Measurements from ENCODE around the gene FAM149A. TPM values are rescaled to one million over a fixed set of nuclear protein-coding genes. Genes with fewer than 3 reads are reported as not detected.

FAM149A gene
- total RNA-seq, 3 donors from 2014 or later: 7.9 to 22.9 (median 8.0) TPM

- intact Hi-C loops (cut with DNase I; ENCODE audit: low total_unique reads): no loop called here
- Histone ChIP-seq H3K4me1 (no peaks in the 10 kb centered on the region), H3K27me3 (no peaks in the 10 kb centered on the region), H3K9me3 (no peaks in the 10 kb centered on the region), H3K36me3 (no peaks in the 10 kb centered on the region), H3K4me3 (no peak overlapping the region), H3K27ac (no peak overlapping the region)
- TF ChIP-seq POLR2A (IDR thresholded peaks at IDR 0.05) (no peak), CTCF (IDR thresholded peaks at IDR 0.05) (no peak), POLR2AphosphoS5 (IDR thresholded peaks at IDR 0.05) (no peak)
- DNase-seq (ENCODE audit: low spot score in 2 of 2): no peak
Observed at GRCh38 chr4:186092296-186092695, 12.2 kb upstream of the FAM149A start.

GRCh38 chr4:186095406-186095805 is 9.1 kb upstream of the FAM149A start:
- intact Hi-C loops (cut with DNase I; ENCODE audit: low total_unique reads): no loop called here
- no peak for TF ChIP-seq POLR2AphosphoS5 (IDR thresholded peaks at IDR 0.05)
- TF ChIP-seq CTCF (IDR thresholded peaks at IDR 0.05): no peak
- TF ChIP-seq POLR2A (IDR thresholded peaks at IDR 0.05): no peak
- H3K36me3 ChIP-seq: no peaks in the 10 kb centered on the region
- H3K4me3 ChIP-seq: no peak overlapping the region
- no peaks in the 10 kb centered on the region for H3K4me1 ChIP-seq
- H3K9me3 ChIP-seq: no peaks in the 10 kb centered on the region
- DNase-seq (ENCODE audit: low spot score in 2 of 2): no peak
- no peak overlapping the region for H3K27ac ChIP-seq
- H3K27me3 ChIP-seq: no peaks in the 10 kb centered on the region

- H3K27me3 ChIP-seq: no peaks in the 10 kb centered on the region
- no peak overlapping the region for H3K4me3 ChIP-seq
- no peaks in the 10 kb centered on the region for H3K4me1 ChIP-seq
- intact Hi-C loops (cut with DNase I; ENCODE audit: low total_unique reads): no loop called here
- no peak for TF ChIP-seq CTCF (IDR thresholded peaks at IDR 0.05)
- TF ChIP-seq POLR2A (IDR thresholded peaks at IDR 0.05): no peak
- no peak for TF ChIP-seq POLR2AphosphoS5 (IDR thresholded peaks at IDR 0.05)
- no peaks in the 10 kb centered on the region for H3K9me3 ChIP-seq
- no peak for DNase-seq (ENCODE audit: low spot score in 2 of 2)
- H3K36me3 ChIP-seq: no peaks in the 10 kb centered on the region
- no peak overlapping the region for H3K27ac ChIP-seq
Observed at GRCh38 chr4:186096681-186097165, 7.8 kb upstream of the FAM149A start.

- no peak overlapping the region for H3K4me3 ChIP-seq
- no peak overlapping the region for H3K27ac ChIP-seq
Observed at GRCh38 chr4:186097386-186097785, 7.1 kb upstream of the FAM149A start.

GRCh38 chr4:186102931-186103330 is 1.6 kb upstream of the FAM149A start:
- Histone ChIP-seq H3K27ac (no peak overlapping the region), H3K36me3 (no peaks in the 10 kb centered on the region), H3K4me3 (no peak overlapping the region), H3K9me3 (no peaks in the 10 kb centered on the region), H3K4me1 (no peaks in the 10 kb centered on the region), H3K27me3 (peaks cover 4 to 5% of the 10 kb centered on the region in 2 donors)
- TF ChIP-seq POLR2AphosphoS5 (IDR thresholded peaks at IDR 0.05) (no peak), CTCF (IDR thresholded peaks at IDR 0.05) (no peak), POLR2A (IDR thresholded peaks at IDR 0.05) (no peak)
- intact Hi-C loops (cut with DNase I; ENCODE audit: low total_unique reads): loop anchor here (2.0 to 5.0 kb wide), 2 partner anchors 72 to 309 kb away; no protein-coding TSS in a partner anchor
- no peak for DNase-seq (ENCODE audit: low spot score in 2 of 2)

More at GRCh38 chr4:186097386-186097785, 7.1 kb upstream of the FAM149A start:
- Histone ChIP-seq H3K9me3 (no peaks in the 10 kb centered on the region), H3K36me3 (no peaks in the 10 kb centered on the region), H3K4me1 (no peaks in the 10 kb centered on the region), H3K27me3 (no peaks in the 10 kb centered on the region)
- intact Hi-C loops (cut with DNase I; ENCODE audit: low total_unique reads): no loop called here
- no peak for DNase-seq (ENCODE audit: low spot score in 2 of 2)
- no peak for TF ChIP-seq POLR2AphosphoS5 (IDR thresholded peaks at IDR 0.05)
- no peak for TF ChIP-seq POLR2A (IDR thresholded peaks at IDR 0.05)
- no peak for TF ChIP-seq CTCF (IDR thresholded peaks at IDR 0.05)

All from breast epithelium (tissue), 4 donors.